MM.1S (cell line): ENCODE data around the gene DAAM2.

Experiments used
- DNase-seq: peaks from one replicate; pipeline ENCODE4 v3.0.0-alpha.2; 2015
- H2AFZ ChIP-seq: fragments of 300-600 bp; sonication (generic); 2 replicates; pipeline ENCODE4 v1.6.0; 2016; ENCODE audit warnings: antibody characterized with exemption, low read length
- H3F3A ChIP-seq: fragments of 300-600 bp; sonication (generic); 2 replicates; pipeline ENCODE4 v1.6.1; 2016; ENCODE audit warnings: mild to moderate bottlenecking, antibody characterized with exemption, low read length, moderate library complexity, mixed read lengths; ENCODE audit not compliant: insufficient read depth
- H3K27ac ChIP-seq: fragments of 300-600 bp; sonication (generic); 2 replicates; pipeline ENCODE4 v1.5.1; 2016; ENCODE audit warnings: mild to moderate bottlenecking, low read length
- H3K27me3 ChIP-seq: fragments of 300-600 bp; sonication (generic); replicated peaks from 2 replicates; pipeline ENCODE4 v1.6.0; 2016; ENCODE audit warnings: low read length; ENCODE audit not compliant: insufficient read depth
- H3K36me3 ChIP-seq: fragments of 300-600 bp; sonication (generic); replicated peaks from 2 replicates; pipeline ENCODE4 v1.6.1; 2016; ENCODE audit warnings: mild to moderate bottlenecking, low read length, mixed read lengths; ENCODE audit not compliant: insufficient read depth
- H3K4me1 ChIP-seq: fragments of 300-600 bp; sonication (generic); 2 replicates; pipeline ENCODE4 v1.6.1; 2016; ENCODE audit warnings: low read length, mixed read lengths
- H3K4me2 ChIP-seq: fragments of 300-600 bp; sonication (generic); 2 replicates; pipeline ENCODE4 v1.6.0; 2016; ENCODE audit warnings: low read depth, low read length
- H3K4me3 ChIP-seq: fragments of 300-600 bp; sonication (generic); 2 replicates; pipeline ENCODE4 v1.5.1; 2016; ENCODE audit warnings: low read length, mixed read lengths
- H3K79me2 ChIP-seq: fragments of 300-600 bp; sonication (generic); 2 replicates; pipeline ENCODE4 v1.6.1; 2016; ENCODE audit warnings: mixed run types, low read length, mixed read lengths
- H3K9ac ChIP-seq: fragments of 300-600 bp; sonication (generic); 2 replicates; pipeline ENCODE4 v1.6.1; 2016; ENCODE audit warnings: low read length, mixed read lengths
- H3K9me2 ChIP-seq: fragments of 300-600 bp; sonication (generic); replicated peaks from 2 replicates; pipeline ENCODE4 v1.6.1; 2016; ENCODE audit warnings: mild to moderate bottlenecking, low read length, mixed read lengths; ENCODE audit not compliant: insufficient read depth
- H3K9me3 ChIP-seq: fragments of 300-600 bp; sonication (generic); replicated peaks from 2 replicates; pipeline ENCODE4 v1.6.1; 2016; ENCODE audit warnings: mild to moderate bottlenecking, low read length, mixed read lengths; ENCODE audit not compliant: insufficient read depth
- H4K20me1 ChIP-seq: fragments of 300-600 bp; sonication (generic); 2 replicates; pipeline ENCODE4 v1.6.1; 2016; ENCODE audit warnings: mild to moderate bottlenecking, low read length, moderate library complexity, mixed read lengths; ENCODE audit not compliant: insufficient read depth
- CTCF ChIP-seq: fragments of 300-600 bp; sonication (generic); IDR thresholded peaks from 2 replicates; pipeline ENCODE4 v1.5.1; 2016; ENCODE audit warnings: antibody characterized with exemption, low read length, mixed read lengths
- EZH2 ChIP-seq: fragments of 300-600 bp; sonication (generic); optimal IDR thresholded peaks from 2 replicates; pipeline ENCODE3; 2017; ENCODE audit warnings: low read depth, mild to moderate bottlenecking, antibody characterized with exemption, low read length, mixed read lengths
- EZH2phosphoT487 ChIP-seq: fragments of 300-600 bp; sonication (generic); IDR thresholded peaks from 2 replicates; pipeline ENCODE4 v1.6.1; 2018; ENCODE audit warnings: antibody characterized with exemption, low read length

Gene DAAM2

GRCh38 chr6:39835821-39836295 is 43.7 kb downstream of the DAAM2 start:
- Histone ChIP-seq H3K36me3 (no peaks in the 10 kb centered on the region), H4K20me1 (no peaks in the 10 kb centered on the region), H3K27me3 (no peaks in the 10 kb centered on the region), H3K9ac (no peak overlapping the region), H3K9me2 (no peaks in the 10 kb centered on the region), H3K4me3 (no peak overlapping the region), H3F3A (no peaks in the 10 kb centered on the region), H3K27ac (no peak overlapping the region), H2AFZ (no peak overlapping the region), H3K4me1 (no peaks in the 10 kb centered on the region), H3K9me3 (no peaks in the 10 kb centered on the region), H3K4me2 (no peak overlapping the region), H3K79me2 (no peaks in the 10 kb centered on the region)
- TF ChIP-seq CTCF (no peak), EZH2 (no peak), EZH2phosphoT487 (no peak)
- DNase-seq = no peak

GRCh38 chr6:39836606-39837005 is 44.4 kb downstream of the DAAM2 start:
- Histone ChIP-seq H3K27me3 (no peaks in the 10 kb centered on the region), H3K79me2 (no peaks in the 10 kb centered on the region), H3F3A (no peaks in the 10 kb centered on the region), H3K27ac (no peak overlapping the region), H3K4me3 (no peak overlapping the region), H3K9me3 (no peaks in the 10 kb centered on the region), H3K4me2 (no peak overlapping the region), H2AFZ (no peak overlapping the region), H3K9ac (no peak overlapping the region), H3K4me1 (no peaks in the 10 kb centered on the region), H4K20me1 (no peaks in the 10 kb centered on the region), H3K36me3 (no peaks in the 10 kb centered on the region), H3K9me2 (no peaks in the 10 kb centered on the region)
- TF ChIP-seq EZH2 (no peak), CTCF (no peak), EZH2phosphoT487 (no peak)
- no peak for DNase-seq

GRCh38 chr6:39839445-39839844 is 47.3 kb downstream of the DAAM2 start:
- H2AFZ ChIP-seq = no peak overlapping the region

More at GRCh38 chr6:39839445-39839844, 47.3 kb downstream of the DAAM2 start:
- Histone ChIP-seq H3F3A (no peaks in the 10 kb centered on the region), H3K27ac (no peak overlapping the region), H3K4me3 (no peak overlapping the region), H3K79me2 (no peaks in the 10 kb centered on the region), H4K20me1 (no peaks in the 10 kb centered on the region), H3K9me2 (no peaks in the 10 kb centered on the region), H3K9ac (no peak overlapping the region), H3K27me3 (no peaks in the 10 kb centered on the region), H3K4me2 (no peak overlapping the region), H3K4me1 (no peaks in the 10 kb centered on the region), H3K9me3 (no peaks in the 10 kb centered on the region), H3K36me3 (no peaks in the 10 kb centered on the region)
- no peak for DNase-seq
- TF ChIP-seq EZH2 (no peak), CTCF (no peak), EZH2phosphoT487 (no peak)
